ENCODE results near the gene ERICH3.

DNA sequence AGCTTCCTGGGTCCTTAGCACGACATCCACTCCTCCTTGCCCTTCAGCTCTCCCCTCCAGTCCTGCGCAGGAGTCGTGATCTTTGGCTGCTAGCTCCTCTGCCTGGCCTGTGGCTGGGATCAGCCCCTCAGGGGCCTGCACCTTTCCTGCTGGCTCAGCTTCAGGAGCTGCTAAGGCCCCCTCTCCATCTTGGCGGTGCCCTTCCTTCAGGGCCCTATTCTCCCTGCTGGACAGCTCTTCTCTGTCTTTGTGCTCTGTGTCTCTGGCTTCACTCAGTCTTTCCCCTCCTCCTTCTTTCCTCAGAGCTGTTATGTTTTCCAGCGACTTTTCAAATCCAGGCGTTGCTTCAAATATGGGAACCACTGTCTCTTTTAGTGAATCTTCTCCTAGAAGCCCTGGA lies 101.7 kb downstream of the ERICH3 start:
- TF ChIP-seq CTCF (conservative IDR thresholded peaks at IDR 0.05) (no peak), ZFX (IDR thresholded peaks at IDR 0.05) (no peak)
